ENCODE data around the gene PPCDC. TPM values are rescaled to one million over a fixed set of nuclear protein-coding genes. Genes with fewer than 3 reads are reported as not detected.

The PPCDC gene
- total RNA-seq, 1 donor from 2014 or later = 13.1 TPM

DNA sequence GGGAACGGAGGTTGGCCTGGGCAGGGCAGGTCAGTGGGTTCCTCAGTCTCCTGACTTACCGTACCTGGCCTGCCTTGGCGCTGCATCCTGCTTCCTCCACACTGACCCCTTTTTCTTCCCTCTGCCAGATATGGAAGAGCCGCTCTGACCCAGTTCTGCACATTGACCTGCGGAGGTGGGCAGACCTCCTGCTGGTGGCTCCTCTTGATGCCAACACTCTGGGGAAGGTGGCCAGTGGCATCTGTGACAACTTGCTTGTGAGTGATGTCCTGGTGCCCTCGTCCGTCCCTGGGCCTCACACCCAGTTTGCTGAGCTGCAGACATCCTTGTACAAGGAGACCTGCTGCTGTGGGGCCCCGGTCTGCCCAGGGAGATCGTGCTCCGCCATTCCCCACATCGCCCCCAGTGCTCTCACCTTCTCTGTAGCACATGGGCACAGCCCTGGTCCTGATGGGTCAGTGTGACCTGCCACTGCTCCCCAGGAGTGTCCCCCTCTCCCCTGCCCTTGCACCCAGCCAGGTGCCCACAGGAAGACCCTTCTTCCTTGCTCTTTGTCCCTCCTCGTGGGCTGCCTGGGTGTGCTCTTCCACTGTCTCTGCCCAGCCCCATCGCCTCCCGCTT, 21.0 kb downstream of the PPCDC start:
- peak overlapping the region; percentile 22 for H3K4me3 ChIP-seq
- peak overlapping the region; percentile 88 for H3K27ac ChIP-seq
- no peaks in the 10 kb centered on the region for H3K9me3 ChIP-seq
- no peak for ATAC-seq
- H3K36me3 ChIP-seq = no peaks in the 10 kb centered on the region
- TF ChIP-seq, protein P1, sequence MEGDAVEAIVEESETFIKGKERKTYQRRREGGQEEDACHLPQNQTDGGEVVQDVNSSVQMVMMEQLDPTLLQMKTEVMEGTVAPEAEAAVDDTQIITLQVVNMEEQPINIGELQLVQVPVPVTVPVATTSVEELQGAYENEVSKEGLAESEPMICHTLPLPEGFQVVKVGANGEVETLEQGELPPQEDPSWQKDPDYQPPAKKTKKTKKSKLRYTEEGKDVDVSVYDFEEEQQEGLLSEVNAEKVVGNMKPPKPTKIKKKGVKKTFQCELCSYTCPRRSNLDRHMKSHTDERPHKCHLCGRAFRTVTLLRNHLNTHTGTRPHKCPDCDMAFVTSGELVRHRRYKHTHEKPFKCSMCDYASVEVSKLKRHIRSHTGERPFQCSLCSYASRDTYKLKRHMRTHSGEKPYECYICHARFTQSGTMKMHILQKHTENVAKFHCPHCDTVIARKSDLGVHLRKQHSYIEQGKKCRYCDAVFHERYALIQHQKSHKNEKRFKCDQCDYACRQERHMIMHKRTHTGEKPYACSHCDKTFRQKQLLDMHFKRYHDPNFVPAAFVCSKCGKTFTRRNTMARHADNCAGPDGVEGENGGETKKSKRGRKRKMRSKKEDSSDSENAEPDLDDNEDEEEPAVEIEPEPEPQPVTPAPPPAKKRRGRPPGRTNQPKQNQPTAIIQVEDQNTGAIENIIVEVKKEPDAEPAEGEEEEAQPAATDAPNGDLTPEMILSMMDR (IDR thresholded peaks at IDR 0.05) = no peak
- no peak for DNase-seq
- H3K27me3 ChIP-seq = no peaks in the 10 kb centered on the region
- H3K4me1 ChIP-seq = peaks cover 71% of the 10 kb centered on the region
- intact Hi-C loops (cut with DNase I) = loop anchor here (5.0 kb wide), 1 partner anchor 158 kb away; the partner anchor contains the start of gene C15orf39

DNA sequence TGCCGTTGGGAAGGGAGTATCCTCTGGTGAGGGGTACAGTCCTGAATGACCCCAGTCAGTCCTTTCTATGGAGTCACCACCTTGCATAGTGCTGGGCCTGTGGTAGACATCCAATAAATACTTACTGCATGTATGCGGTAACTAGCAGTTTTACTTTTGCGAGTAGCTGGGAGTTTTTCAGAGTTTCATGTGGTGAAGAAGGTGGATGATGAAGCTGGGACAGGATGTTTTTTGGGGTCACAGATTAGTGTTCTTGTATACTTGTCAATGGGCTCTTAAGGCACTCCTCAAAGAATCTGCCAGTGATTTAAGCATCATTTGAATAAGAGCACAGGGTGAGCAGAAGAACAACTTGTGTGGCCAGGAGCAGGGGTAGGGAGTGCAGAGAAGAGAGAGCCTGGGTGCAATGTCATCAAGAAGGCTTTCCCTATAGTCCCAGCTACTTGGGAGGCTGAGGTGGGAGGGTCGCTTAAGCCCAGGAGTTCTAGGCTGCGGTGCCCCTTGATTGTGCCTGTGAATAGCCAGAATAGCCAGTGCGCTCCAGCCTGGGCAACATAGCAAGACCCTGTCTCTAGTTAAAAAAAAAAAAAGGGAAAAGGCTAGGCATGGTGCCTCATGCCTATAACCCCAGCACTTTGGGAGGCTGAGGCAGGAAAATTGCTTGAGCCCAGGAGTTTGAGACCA, 22.1 kb downstream of the PPCDC start:
- DNase-seq = no peak
- H3K4me1 ChIP-seq = peaks cover 82% of the 10 kb centered on the region
- H3K36me3 ChIP-seq = no peaks in the 10 kb centered on the region
- TF ChIP-seq, protein P1 (IDR thresholded peaks at IDR 0.05) = no peak
- H3K27me3 ChIP-seq = no peaks in the 10 kb centered on the region
- intact Hi-C loops (cut with DNase I) = no loop called here
- no peak overlapping the region for H3K4me3 ChIP-seq
- no peak for ATAC-seq
- H3K27ac ChIP-seq = no peak overlapping the region
- H3K9me3 ChIP-seq = no peaks in the 10 kb centered on the region

DNA sequence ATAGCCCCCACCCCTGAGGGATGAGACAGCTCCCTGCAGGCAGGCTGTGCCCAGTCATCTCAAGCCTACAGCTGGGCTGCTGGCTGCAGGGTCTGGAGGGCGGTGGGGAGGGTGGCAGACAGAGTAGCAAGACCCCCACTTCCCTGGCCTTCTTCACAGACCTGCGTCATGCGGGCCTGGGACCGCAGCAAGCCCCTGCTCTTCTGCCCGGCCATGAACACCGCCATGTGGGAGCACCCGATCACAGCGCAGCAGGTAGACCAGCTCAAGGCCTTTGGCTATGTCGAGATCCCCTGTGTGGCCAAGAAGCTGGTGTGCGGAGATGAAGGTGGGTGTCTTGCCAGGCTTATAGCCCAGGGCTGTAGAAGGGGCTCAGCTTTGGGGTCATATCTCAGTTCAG, 25.0 kb downstream of the PPCDC start:
- H3K4me1 ChIP-seq = peaks cover 71% of the 10 kb centered on the region
- H3K4me3 ChIP-seq = no peak overlapping the region
- peak overlapping the region; percentile 87 for H3K27ac ChIP-seq
- TF ChIP-seq, protein P1 (IDR thresholded peaks at IDR 0.05) = no peak
- no peaks in the 10 kb centered on the region for H3K9me3 ChIP-seq
- ATAC-seq (no peak), DNase-seq (no peak)
- intact Hi-C loops (cut with DNase I) = no loop called here
- H3K36me3 ChIP-seq = no peaks in the 10 kb centered on the region
- H3K27me3 ChIP-seq = no peaks in the 10 kb centered on the region

DNA sequence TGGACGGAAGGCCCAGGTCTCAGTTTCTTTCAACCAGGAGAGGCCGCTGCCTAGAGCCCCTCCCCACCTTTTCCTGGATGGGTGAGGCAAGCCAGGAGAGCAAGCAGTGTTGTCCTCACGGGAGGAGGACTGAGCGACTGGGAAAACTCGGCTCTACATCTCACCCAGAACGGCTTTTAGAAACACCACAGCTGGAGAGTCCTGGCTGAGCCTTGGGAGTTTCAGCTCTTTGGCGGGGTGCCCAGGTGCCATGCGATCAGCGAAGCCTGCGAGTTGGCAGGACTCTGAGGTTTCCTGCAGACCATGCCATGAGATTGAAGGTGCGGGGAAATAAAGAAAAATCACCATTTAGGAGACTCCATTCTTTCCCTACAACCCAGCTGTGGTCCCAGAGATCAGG, 26.0 kb downstream of the PPCDC start:
- H3K36me3 ChIP-seq = no peaks in the 10 kb centered on the region
- no peaks in the 10 kb centered on the region for H3K9me3 ChIP-seq
- no peaks in the 10 kb centered on the region for H3K27me3 ChIP-seq
- TF ChIP-seq, protein P1 (IDR thresholded peaks at IDR 0.05) = no peak
- ATAC-seq (peak; percentile 7), DNase-seq (peak; percentile 89)
- intact Hi-C loops (cut with DNase I) = no loop called here
- H3K4me3 ChIP-seq = no peak overlapping the region
- no peak overlapping the region for H3K27ac ChIP-seq
- peaks cover 64% of the 10 kb centered on the region for H3K4me1 ChIP-seq

DNA sequence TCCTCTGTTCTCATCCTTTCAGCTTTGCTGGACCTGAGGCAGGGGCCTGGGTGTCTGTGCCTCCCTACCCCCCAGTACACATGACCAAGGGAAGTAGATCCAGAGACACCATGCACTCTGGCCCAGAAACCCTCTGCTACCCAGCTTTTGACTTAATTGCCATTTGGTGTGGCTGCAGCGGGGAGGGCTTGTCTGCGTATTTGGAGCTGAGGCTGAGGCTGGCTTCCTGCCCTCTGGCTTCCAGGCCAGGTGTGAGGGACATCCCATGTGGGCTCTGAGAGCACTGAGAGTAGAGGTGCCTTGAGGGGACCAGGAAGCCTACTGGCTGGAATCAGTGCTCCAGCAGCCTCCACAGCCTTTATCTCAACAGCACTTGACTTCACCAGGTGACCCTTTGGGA, 26.9 kb downstream of the PPCDC start:
- no peaks in the 10 kb centered on the region for H3K9me3 ChIP-seq
- no peak overlapping the region for H3K4me3 ChIP-seq
- H3K27me3 ChIP-seq = no peaks in the 10 kb centered on the region
- peaks cover 55% of the 10 kb centered on the region for H3K4me1 ChIP-seq
- DNase-seq (no peak), ATAC-seq (no peak)
- TF ChIP-seq, protein P1 (IDR thresholded peaks at IDR 0.05) = no peak
- intact Hi-C loops (cut with DNase I) = no loop called here
- H3K36me3 ChIP-seq = no peaks in the 10 kb centered on the region
- no peak overlapping the region for H3K27ac ChIP-seq
